AG04449 (cell line): ENCODE results near the gene BTG1.
"Not testable (repeated sequence)": the region's sequence is repeated elsewhere in the genome, so short reads cannot be mapped to it uniquely, and the experiment has no call there.

Experiments
- CTCF ChIA-PET: fragments of 350-600 bp; formaldehyde crosslinking; extraction: SDS; loops from one replicate; lab custom pipeline; 2021; ENCODE audit warnings: antibody characterized with exemption; lab: Yijun Ruan, JAX
- POLR2A ChIA-PET: fragments of 400-600, 350-600 bp; formaldehyde crosslinking; extraction: SDS; loops from one replicate; lab custom pipeline; 2020; ENCODE audit warnings: antibody characterized with exemption, inconsistent platforms; lab: Yijun Ruan, JAX
- DNase-seq: peaks from one replicate; pipeline ENCODE4 v3.0.0-alpha.2; 2010; ENCODE audit warnings: low read depth, low spot score
- H3K4me3 ChIP-seq: 2 replicates; pipeline ENCODE4 v1.5.1; 2011; ENCODE audit warnings: low read depth, mild to moderate bottlenecking, control low read depth, low read length
- TF ChIP-seq, protein P1 (sequence below): IDR thresholded peaks from one replicate; pipeline ENCODE4 v1.5.1; 2011; ENCODE audit warnings: mild to moderate bottlenecking, moderate library complexity, low read length, control low read depth, inconsistent platforms; ENCODE audit not compliant: insufficient read depth; ENCODE audit errors: missing control alignments

BTG1 gene

DNA sequence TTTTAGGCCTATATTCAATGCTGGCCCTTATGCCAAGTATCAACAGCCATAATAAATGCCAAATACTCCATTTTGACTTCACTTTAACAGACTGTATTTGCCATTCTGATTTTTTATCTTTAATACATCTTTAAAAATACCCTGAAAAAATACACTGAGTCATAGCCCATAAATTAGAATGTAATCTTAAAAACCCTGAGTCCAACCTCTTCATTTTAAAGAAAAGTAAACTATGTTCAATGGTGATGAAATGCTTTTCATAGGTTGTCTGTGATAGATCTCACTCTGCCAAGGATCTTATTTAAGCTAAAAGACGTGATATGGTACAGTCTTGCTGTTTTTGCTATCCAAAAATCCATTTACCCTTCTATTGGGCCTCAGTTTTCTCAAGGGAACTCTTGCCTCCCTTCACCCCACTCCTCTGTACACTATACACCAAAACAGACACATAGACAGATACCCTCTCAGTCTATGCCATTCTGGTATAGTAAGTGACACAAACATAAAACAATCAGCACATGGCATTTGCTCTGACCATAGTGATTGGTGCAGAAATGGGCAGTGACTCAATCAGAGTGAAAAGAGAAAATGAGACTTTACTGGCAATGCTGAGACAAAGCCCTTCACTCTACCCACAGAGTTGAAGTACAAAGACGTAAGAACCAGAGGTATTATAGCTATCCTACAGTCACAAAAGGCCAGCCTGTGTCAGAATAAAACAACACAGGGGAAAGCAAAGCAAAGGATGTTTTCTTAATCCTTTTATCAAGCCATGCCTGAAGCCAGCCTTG is 49.1 kb downstream of the BTG1 start:
- POLR2A ChIA-PET = no interaction called here

DNA sequence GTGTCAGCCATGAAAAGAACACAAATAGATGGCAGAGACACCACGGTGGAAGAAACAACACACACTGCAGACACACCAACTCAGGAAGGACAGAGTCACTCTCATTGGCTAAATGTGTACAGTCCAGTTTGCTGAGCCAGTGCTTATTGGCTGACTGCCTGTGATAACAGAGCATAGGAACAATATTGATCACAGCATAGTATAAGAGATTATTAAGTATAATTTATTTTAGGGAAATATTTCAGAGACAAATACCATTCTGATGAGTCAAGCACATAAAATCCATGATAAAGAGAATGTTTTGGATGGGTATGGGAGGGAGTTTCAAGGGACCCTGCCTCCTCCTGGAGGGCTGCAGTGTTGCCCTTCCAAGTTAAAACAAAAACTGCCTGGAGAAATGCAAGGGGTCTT is 50.9 kb downstream of the BTG1 start:
- DNase-seq = no peak
- TF ChIP-seq, protein P1, sequence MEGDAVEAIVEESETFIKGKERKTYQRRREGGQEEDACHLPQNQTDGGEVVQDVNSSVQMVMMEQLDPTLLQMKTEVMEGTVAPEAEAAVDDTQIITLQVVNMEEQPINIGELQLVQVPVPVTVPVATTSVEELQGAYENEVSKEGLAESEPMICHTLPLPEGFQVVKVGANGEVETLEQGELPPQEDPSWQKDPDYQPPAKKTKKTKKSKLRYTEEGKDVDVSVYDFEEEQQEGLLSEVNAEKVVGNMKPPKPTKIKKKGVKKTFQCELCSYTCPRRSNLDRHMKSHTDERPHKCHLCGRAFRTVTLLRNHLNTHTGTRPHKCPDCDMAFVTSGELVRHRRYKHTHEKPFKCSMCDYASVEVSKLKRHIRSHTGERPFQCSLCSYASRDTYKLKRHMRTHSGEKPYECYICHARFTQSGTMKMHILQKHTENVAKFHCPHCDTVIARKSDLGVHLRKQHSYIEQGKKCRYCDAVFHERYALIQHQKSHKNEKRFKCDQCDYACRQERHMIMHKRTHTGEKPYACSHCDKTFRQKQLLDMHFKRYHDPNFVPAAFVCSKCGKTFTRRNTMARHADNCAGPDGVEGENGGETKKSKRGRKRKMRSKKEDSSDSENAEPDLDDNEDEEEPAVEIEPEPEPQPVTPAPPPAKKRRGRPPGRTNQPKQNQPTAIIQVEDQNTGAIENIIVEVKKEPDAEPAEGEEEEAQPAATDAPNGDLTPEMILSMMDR = no peak
- CTCF ChIA-PET = interaction anchor here (1.0 to 1.4 kb wide), 3 partner anchors 11 to 283 kb away, joined by 3 to 4 read pairs (median 4); no protein-coding TSS in a partner anchor
- no peak overlapping the region for H3K4me3 ChIP-seq
- POLR2A ChIA-PET = interaction anchor here (0.6 to 1.4 kb wide), 3 partner anchors 16 to 51 kb away, joined by 3 to 4 read pairs (median 4); partner anchors contain the start of gene BTG1

More for the DNA sequence above, 49.1 kb downstream of the BTG1 start:
- CTCF ChIA-PET = interaction anchor here (0.9 to 1.3 kb wide), 2 partner anchors 10 to 14 kb away, joined by 3 read pairs; no protein-coding TSS in a partner anchor
- H3K4me3 ChIP-seq = no peak overlapping the region
- no peak for DNase-seq
- TF ChIP-seq, protein P1 = no peak

DNA sequence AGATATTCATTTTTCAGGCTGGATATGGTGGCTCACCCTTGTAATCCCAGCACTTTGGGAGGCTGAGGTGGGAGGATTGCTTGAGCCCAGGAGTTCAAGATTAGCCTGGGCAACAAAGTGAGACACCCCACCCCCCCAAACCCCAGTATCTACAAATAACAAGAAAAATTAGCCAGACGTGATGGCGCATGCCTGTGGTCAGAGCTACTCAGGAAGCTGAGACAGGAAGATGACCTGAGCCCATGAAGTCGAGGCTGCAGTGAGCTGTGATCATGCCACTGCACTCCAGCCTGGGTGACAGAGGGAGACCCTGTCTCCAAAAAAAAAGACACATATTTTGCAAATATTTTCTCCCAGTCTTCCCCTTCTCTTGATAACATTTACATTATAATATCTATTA is 51.3 kb downstream of the BTG1 start:
- DNase-seq, CTCF ChIA-PET, H3K4me3 ChIP-seq: not testable (repeated sequence)
- POLR2A ChIA-PET = interaction anchor here (0.6 to 1.4 kb wide), 3 partner anchors 16 to 51 kb away, joined by 3 to 4 read pairs (median 4); partner anchors contain the start of gene BTG1
